OCI-LY7 (cell line): ENCODE results near the gene UBQLNL. TPM values are rescaled to one million over a fixed set of nuclear protein-coding genes. Genes with fewer than 3 reads are reported as not detected.

Source experiments
- Bru-seq: library from RNA; stranded (reverse); fragments of 400-500 nt; gene quantifications from one replicate; lab custom pipeline; 2021; lab: Mats Ljungman, UMichigan
- BruChase-seq, 2 experiments: library from RNA; stranded (reverse); fragments of 400-500 nt; gene quantifications; one replicate each; lab custom pipeline; 2021; lab: Mats Ljungman, UMichigan
- BruUV-seq: library from RNA; stranded (reverse); fragments of 400-500 nt; replicated peaks from 2 replicates; lab custom pipeline; 2021; lab: Mats Ljungman, UMichigan
- CTCF ChIA-PET: fragments of 300-600 bp; sonication (Branson Sonifier 250); formaldehyde crosslinking; loops from one replicate; lab custom pipeline; 2022; ENCODE audit warnings: antibody characterized with exemption; ENCODE audit not compliant: unreplicated experiment; lab: Charles Lee
- POLR2A ChIA-PET: fragments of 300-600 bp; sonication (Branson Sonifier 250); formaldehyde crosslinking; loops from one replicate; lab custom pipeline; 2022; ENCODE audit warnings: antibody characterized with exemption; lab: Charles Lee
- DNase-seq: peaks from one replicate; pipeline ENCODE4 v3.0.0-alpha.2; 2015; ENCODE audit warnings: low spot score
- H2AFZ ChIP-seq: fragments of 200-600 bp; sonication (generic), shearing (Covaris generic); 2 replicates; pipeline ENCODE4 v1.6.1; 2014; ENCODE audit warnings: mild to moderate bottlenecking, antibody characterized with exemption, low read length, moderate library complexity
- H3K27ac ChIP-seq: fragments of 200-600 bp; sonication (generic); 2 replicates; pipeline ENCODE4 v1.5.1; 2014; ENCODE audit warnings: mixed run types, low read depth, mild to moderate bottlenecking, moderate library complexity, low read length, inconsistent platforms; ENCODE audit not compliant: poor library complexity, severe bottlenecking
- H3K36me3 ChIP-seq: fragments of 200-600 bp; sonication (generic); 2 replicates; pipeline ENCODE4 v1.6.1; 2014; ENCODE audit warnings: mild to moderate bottlenecking, antibody characterized with exemption, low read length, moderate library complexity, mixed read lengths; ENCODE audit not compliant: insufficient read depth
- H3K4me1 ChIP-seq: fragments of 200-600 bp; sonication (generic); 2 replicates; pipeline ENCODE4 v1.5.1; 2014; ENCODE audit warnings: mild to moderate bottlenecking, low read length; ENCODE audit not compliant: insufficient read depth, poor library complexity, severe bottlenecking
- H3K4me2 ChIP-seq: fragments of 200-600 bp; sonication (generic); 2 replicates; pipeline ENCODE4 v1.6.1; 2014; ENCODE audit warnings: mild to moderate bottlenecking, low read length
- H3K4me3 ChIP-seq: fragments of 200-600 bp; sonication (generic); 2 replicates; pipeline ENCODE4 v1.5.1; 2014; ENCODE audit warnings: mild to moderate bottlenecking, low read depth, low read length; ENCODE audit not compliant: poor library complexity, severe bottlenecking
- H3K79me2 ChIP-seq: fragments of 200-600 bp; sonication (generic); 2 replicates; pipeline ENCODE4 v1.6.1; 2016; ENCODE audit warnings: low read depth, mild to moderate bottlenecking, low read length, moderate library complexity, mixed read lengths; ENCODE audit not compliant: insufficient read depth
- H3K9me2 ChIP-seq: fragments of 200-600 bp; sonication (generic); 2 replicates; pipeline ENCODE4 v1.6.1; 2016; ENCODE audit warnings: mild to moderate bottlenecking, low read length, mixed read lengths; ENCODE audit not compliant: insufficient read depth
- H3K9me3 ChIP-seq: fragments of 200-600 bp; sonication (generic); 2 replicates; pipeline ENCODE4 v1.6.1; 2014; ENCODE audit warnings: mild to moderate bottlenecking, mixed run types, low read length, mixed read lengths
- H4K20me1 ChIP-seq: fragments of 200-600 bp; sonication (generic); 2 replicates; pipeline ENCODE4 v1.6.1; 2014; ENCODE audit warnings: mild to moderate bottlenecking, antibody characterized with exemption, low read length, moderate library complexity, mixed read lengths; ENCODE audit not compliant: insufficient read depth
- EZH2phosphoT487 ChIP-seq: fragments of 200-600 bp; sonication (generic); IDR thresholded peaks from 2 replicates; pipeline ENCODE4 v1.6.1; 2018; ENCODE audit warnings: low read depth, borderline replicate concordance, mild to moderate bottlenecking, mixed run types, antibody characterized with exemption, low read length, moderate library complexity, mixed read lengths
- intact Hi-C: fragments of 100-400 bp; cut with micrococcal nuclease; formaldehyde crosslinking; loops from one replicate; pipeline ENCODE4 v1.10.0; 2022; ENCODE audit not compliant: unreplicated experiment
- long read RNA-seq: library from polyadenylated mRNA; stranded (forward); transcript quantifications from one replicate; pipeline ENCODE4 v2.0.0, GENCODE V29; 2022
- total RNA-seq, 2 experiments: library from RNA; depleted of rRNA in 1 of 2; stranded (reverse); fragments of >200 nt in 1 of 2; shearing (Covaris generic) in 1 of 2; gene quantifications; 2 replicates each; pipeline ENCODE4 v1.2.3, GENCODE V29; 2014 to 2022
- TF ChIP-seq, protein P1 (sequence below): fragments of 200-600 bp; sonication (generic); conservative IDR thresholded peaks from 2 replicates; pipeline ENCODE4 v1.5.1; 2014; ENCODE audit warnings: mild to moderate bottlenecking, antibody characterized with exemption, low read length, moderate library complexity, mixed read lengths

UBQLNL gene, protein sequence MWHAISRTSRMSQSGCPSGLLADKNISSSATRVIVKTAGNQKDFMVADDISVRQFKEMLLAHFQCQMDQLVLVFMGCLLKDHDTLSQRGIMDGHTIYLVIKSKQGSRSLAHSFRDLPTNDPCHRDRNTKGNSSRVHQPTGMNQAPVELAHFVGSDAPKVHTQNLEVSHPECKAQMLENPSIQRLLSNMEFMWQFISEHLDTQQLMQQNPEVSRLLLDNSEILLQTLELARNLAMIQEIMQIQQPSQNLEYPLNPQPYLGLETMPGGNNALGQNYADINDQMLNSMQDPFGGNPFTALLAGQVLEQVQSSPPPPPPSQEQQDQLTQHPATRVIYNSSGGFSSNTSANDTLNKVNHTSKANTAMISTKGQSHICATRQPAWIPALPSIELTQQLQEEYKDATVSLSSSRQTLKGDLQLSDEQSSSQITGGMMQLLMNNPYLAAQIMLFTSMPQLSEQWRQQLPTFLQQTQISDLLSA
- 0.05 TPM in 1 of 2 replicates, not detected in the other for total RNA-seq (2014; rRNA removed; shearing (Covaris generic))
- total RNA-seq (2022), result 0.13 and 0.15 TPM in 2 replicates
- Bru-seq, nascent RNA, result percentile 25 among the genes with signal in this experiment
- percentile 29 among the genes with signal in this experiment for BruChase-seq, experiment 1, labeled RNA remaining after a 6-hour chase
- percentile 30 among the genes with signal in this experiment for BruChase-seq, experiment 2, labeled RNA remaining after a 2-hour chase
- long read RNA-seq, result 0 reads

DNA sequence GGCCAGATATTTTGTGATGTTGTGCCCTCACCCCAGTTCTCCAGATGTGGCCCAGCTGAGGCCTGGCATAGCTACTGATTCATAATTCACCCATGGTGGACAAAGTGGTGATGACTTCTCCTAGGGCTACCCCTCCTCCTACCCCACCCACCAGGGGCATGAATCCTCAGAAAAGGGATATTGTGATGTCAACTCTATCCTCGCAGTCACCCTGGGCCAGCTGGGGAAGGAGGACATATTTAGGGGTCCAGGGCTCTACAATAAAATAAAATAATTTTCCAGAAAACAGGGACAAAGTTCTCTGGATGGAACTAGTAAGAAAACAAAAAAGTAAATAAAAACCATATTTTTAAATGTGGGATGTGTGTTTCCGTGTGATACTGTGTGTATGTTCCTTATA lies at the start of gene UBQLNL:
Gene UBQLNL, minus strand, starts transcription at position 101 of the 400 bp plus-strand sequence. CDS start 258 bp downstream, outside the sequence.
- CTCF ChIA-PET, result no interaction called here
- BruUV-seq, result no TSS peak
- no peaks in the 10 kb centered on the region for H3K36me3 ChIP-seq
- H3K9me3 ChIP-seq, result no peaks in the 10 kb centered on the region
- POLR2A ChIA-PET, result no interaction called here
- no peak for TF ChIP-seq EZH2phosphoT487
- TF ChIP-seq, protein P1, sequence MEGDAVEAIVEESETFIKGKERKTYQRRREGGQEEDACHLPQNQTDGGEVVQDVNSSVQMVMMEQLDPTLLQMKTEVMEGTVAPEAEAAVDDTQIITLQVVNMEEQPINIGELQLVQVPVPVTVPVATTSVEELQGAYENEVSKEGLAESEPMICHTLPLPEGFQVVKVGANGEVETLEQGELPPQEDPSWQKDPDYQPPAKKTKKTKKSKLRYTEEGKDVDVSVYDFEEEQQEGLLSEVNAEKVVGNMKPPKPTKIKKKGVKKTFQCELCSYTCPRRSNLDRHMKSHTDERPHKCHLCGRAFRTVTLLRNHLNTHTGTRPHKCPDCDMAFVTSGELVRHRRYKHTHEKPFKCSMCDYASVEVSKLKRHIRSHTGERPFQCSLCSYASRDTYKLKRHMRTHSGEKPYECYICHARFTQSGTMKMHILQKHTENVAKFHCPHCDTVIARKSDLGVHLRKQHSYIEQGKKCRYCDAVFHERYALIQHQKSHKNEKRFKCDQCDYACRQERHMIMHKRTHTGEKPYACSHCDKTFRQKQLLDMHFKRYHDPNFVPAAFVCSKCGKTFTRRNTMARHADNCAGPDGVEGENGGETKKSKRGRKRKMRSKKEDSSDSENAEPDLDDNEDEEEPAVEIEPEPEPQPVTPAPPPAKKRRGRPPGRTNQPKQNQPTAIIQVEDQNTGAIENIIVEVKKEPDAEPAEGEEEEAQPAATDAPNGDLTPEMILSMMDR, result no peak
- no peaks in the 10 kb centered on the region for H3K79me2 ChIP-seq
- H3K4me1 ChIP-seq, result no peaks in the 10 kb centered on the region
- no peaks in the 10 kb centered on the region for H4K20me1 ChIP-seq
- no peak within 1 kb of the TSS for H3K27ac ChIP-seq
- H3K9me2 ChIP-seq, result no peaks in the 10 kb centered on the region
- H3K4me2 ChIP-seq, result no peak within 1 kb of the TSS
- intact Hi-C loops, result no loop called here
- no peak within 1 kb of the TSS for H3K4me3 ChIP-seq
- H2AFZ ChIP-seq, result no peak within 1 kb of the TSS
- no peak for DNase-seq

DNA sequence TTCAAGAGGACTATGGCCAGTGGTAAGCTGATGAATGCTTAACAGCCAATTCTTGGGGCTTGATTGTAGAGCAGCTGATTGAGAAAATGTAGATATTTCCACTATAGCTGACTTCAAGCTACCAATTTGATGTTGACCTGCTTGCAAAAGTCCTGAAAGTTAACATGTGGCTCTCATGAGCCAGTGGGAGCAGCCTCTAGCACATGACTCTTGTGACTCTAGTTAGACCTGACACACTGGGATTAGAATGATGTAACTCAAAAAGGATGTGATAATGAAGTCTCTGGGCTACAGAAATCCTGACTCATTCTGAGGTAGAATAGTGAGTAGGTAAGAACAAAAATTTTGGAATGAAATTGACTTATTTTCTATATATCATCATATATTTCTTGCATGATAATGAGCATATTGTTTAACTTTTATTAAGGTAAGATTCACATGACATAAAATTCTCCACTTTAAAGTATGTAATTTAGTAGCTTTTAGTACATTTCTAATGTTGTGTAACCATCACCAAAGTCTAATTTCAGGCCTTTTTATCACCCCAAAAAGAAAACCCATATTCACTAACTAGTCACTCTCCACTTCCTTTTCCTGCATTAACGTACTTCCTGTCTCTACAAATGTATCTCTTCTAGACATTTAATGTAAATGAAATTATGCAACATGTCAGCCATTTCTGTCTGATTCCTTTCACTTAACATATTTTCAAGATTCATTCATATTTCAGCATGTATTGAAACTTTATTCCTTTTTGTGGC lies 47.9 kb upstream of the UBQLNL start:
- no peak overlapping the region for H3K4me3 ChIP-seq
- H2AFZ ChIP-seq, result peak overlapping the region; percentile 62; the same call in 1 of the 2 replicates
- ChIA-PET POLR2A (no interaction called here), CTCF (no interaction called here)
- H3K4me1 ChIP-seq, result peaks cover 4% of the 10 kb centered on the region
- H3K9me3 ChIP-seq, result no peaks in the 10 kb centered on the region; the same call in 1 of the 2 replicates
- H3K27ac ChIP-seq, result no peak overlapping the region
- no peaks in the 10 kb centered on the region for H3K79me2 ChIP-seq
- DNase-seq, result peak; percentile 1
- intact Hi-C loops, result no loop called here
- H3K9me2 ChIP-seq, result no peaks in the 10 kb centered on the region
- BruUV-seq, result no TSS peak
- H3K4me2 ChIP-seq, result no peak overlapping the region
- no peak for TF ChIP-seq EZH2phosphoT487
- TF ChIP-seq, protein P1, result no peak
- H3K36me3 ChIP-seq, result no peaks in the 10 kb centered on the region
- H4K20me1 ChIP-seq, result no peaks in the 10 kb centered on the region
